Transverse colon (tissue), 4 donors: ENCODE measurements around the gene ABRACL. TPM values are rescaled to one million over a fixed set of nuclear protein-coding genes. Genes with fewer than 3 reads are reported as not detected.

Source experiments
- DNase-seq: peaks from one replicate; pipeline ENCODE4 v3.0.0-alpha.2; 2019
- H3K27ac ChIP-seq, 4 donors: fragments of 200-600 bp; sonication (generic); 2 replicates each; pipeline ENCODE4 v1.5.1; 2016 to 2018; ENCODE audit warnings: inconsistent platforms in 4 of 4
- H3K27me3 ChIP-seq: fragments of 200-600 bp; sonication (generic); 2 replicates; pipeline ENCODE4 v1.5.1; 2017; ENCODE audit warnings: inconsistent platforms
- H3K36me3 ChIP-seq, 4 donors: fragments of 200-600 bp; sonication (generic); 2 replicates each; pipeline ENCODE4 v1.5.1; 2017 to 2019; ENCODE audit warnings: inconsistent platforms in 4 of 4
- H3K4me1 ChIP-seq, 4 donors: fragments of 200-600 bp; sonication (generic); 2 replicates each; pipeline ENCODE4 v1.5.1; 2017 to 2020; ENCODE audit warnings: inconsistent platforms in 4 of 4
- H3K4me3 ChIP-seq, 4 donors: fragments of 200-600 bp; sonication (generic); 1 replicate in 1 of 4; 2 replicates in 3 of 4; pipeline versions ENCODE4 v1.5.1 to v1.6.1; 2017 to 2019; ENCODE audit warnings: inconsistent platforms in 4 of 4
- H3K9me3 ChIP-seq, 2 donors: fragments of 200-600 bp; sonication (generic); 2 replicates each; pipeline ENCODE4 v1.5.1; 2017 to 2019; ENCODE audit warnings: inconsistent platforms in 2 of 2
- CTCF ChIP-seq, 5 experiments: fragments of 200-600 bp in 3 of 5; fragments of 450-650 bp in 2 of 5; sonication (generic) in 3 of 5; IDR thresholded peaks; 1 replicate in 2 of 5; 2 replicates in 3 of 5; pipeline ENCODE4 v1.5.1; 2016 to 2017; ENCODE audit warnings: antibody characterized with exemption in 5 of 5, inconsistent platforms in 3 of 5, mild to moderate bottlenecking in 2 of 5, moderate library complexity in 1 of 5
- EP300 ChIP-seq: sonication (generic); formaldehyde crosslinking; IDR thresholded peaks from one replicate; pipeline ENCODE4 v1.6.1; 2017; ENCODE audit warnings: antibody characterized with exemption, low read depth
- POLR2A ChIP-seq: fragments of 450-650 bp; IDR thresholded peaks from one replicate; pipeline ENCODE4 v1.6.1; 2016; ENCODE audit warnings: antibody characterized with exemption, mild to moderate bottlenecking, moderate library complexity
- POLR2AphosphoS5 ChIP-seq, 3 donors: sonication (generic); formaldehyde crosslinking; IDR thresholded peaks; one replicate each; pipeline ENCODE4 v1.6.1; 2016; ENCODE audit warnings: antibody characterized with exemption in 3 of 3
- WGBS, 2 donors: methylation state at CpG; one replicate each; pipeline ENCODE4 v1.1.5; 2018; ENCODE audit warnings: low coverage in 1 of 2; 5-methylcytosine and 5-hydroxymethylcytosine counted together
- in situ Hi-C, 4 donors: fragments of 200-750 bp; cut with MboI; loops; one replicate each; pipeline versions ENCODE4 v1.15.0 to v1.15.1; 2017; ENCODE audit warnings: low sequenced_read_pairs in 3 of 4, low pct_ligation_motif_present in 1 of 4, low pct_unique_long_range_greater_than_20kb in 1 of 4
- intact Hi-C: fragments of 100-400 bp; cut with DNase I; formaldehyde crosslinking; loops from one replicate; pipeline ENCODE4 v1.15.1; 2023; ENCODE audit warnings: low total_unique reads
- total RNA-seq, 4 donors: library from RNA; depleted of rRNA; stranded (reverse); fragments of >200 nt; gene quantifications; one replicate each; pipeline ENCODE4 v1.1.0, GENCODE V29; 2016

The ABRACL gene
- total RNA-seq, 4 donors from 2014 or later: 26.2 to 73.5 (median 60.2) TPM; not detected in 1

GRCh38 chr6:139081471-139081870 lies 52.9 kb downstream of the ABRACL start:
- in situ Hi-C loops (no loop called here), intact Hi-C loops (no loop called here)
- no peaks in the 10 kb centered on the region for H3K27me3 ChIP-seq
- H3K36me3 ChIP-seq: no peaks in the 10 kb centered on the region
- H3K27ac ChIP-seq: no peak overlapping the region
- DNase-seq: no peak
- no peaks in the 10 kb centered on the region for H3K4me1 ChIP-seq
- WGBS, 2 donors: 81 to 85% methylated on average over 4 of the region's 4 CpGs
- TF ChIP-seq CTCF (IDR thresholded peaks at IDR 0.05): no peak
- TF ChIP-seq POLR2A: no peak
- TF ChIP-seq EP300: no peak
- no peak for TF ChIP-seq POLR2AphosphoS5 (IDR thresholded peaks at IDR 0.05)
- no peak overlapping the region for H3K4me3 ChIP-seq
- no peaks in the 10 kb centered on the region for H3K9me3 ChIP-seq

- Histone ChIP-seq H3K36me3 (no peaks in the 10 kb centered on the region), H3K4me3 (no peak overlapping the region), H3K9me3 (no peaks in the 10 kb centered on the region), H3K27me3 (no peaks in the 10 kb centered on the region), H3K4me1 (no peaks in the 10 kb centered on the region), H3K27ac (no peak overlapping the region)
- TF ChIP-seq POLR2AphosphoS5 (IDR thresholded peaks at IDR 0.05) (no peak), POLR2A (no peak), EP300 (no peak), CTCF (IDR thresholded peaks at IDR 0.05) (no peak)
- DNase-seq: no peak
- in situ Hi-C loops: no loop called here
- intact Hi-C loops: no loop called here
- WGBS, 2 donors: 78% methylated on average over 3 to 5 of the region's 5 CpGs
These were observed 53.8 kb downstream of the ABRACL start for GRCh38 chr6:139082370-139082769.

DNA sequence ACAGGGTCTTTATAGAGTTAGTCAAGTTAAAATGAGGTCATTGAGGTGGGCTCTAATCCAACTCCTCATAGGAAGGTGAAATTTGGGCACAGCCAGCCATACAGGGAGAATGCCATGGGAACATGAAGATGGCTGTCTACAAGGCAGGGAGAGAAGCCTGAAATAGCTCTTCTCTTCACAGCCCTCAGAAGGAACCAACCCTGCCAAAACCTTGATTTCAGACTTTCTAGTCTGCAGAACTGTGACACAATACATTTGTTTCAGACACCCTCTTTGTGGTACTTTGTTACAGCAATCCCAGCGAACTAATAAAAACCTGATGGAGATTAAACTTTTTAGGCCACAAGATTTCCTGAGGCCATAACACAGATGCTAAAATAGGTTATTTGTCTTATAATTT lies 63.3 kb downstream of the ABRACL start:
- in situ Hi-C loops (no loop called here), intact Hi-C loops (no loop called here)
- Histone ChIP-seq H3K4me3 (no peak overlapping the region), H3K27ac (no peak overlapping the region), H3K9me3 (no peaks in the 10 kb centered on the region), H3K36me3 (no peaks in the 10 kb centered on the region), H3K4me1 (no peaks in the 10 kb centered on the region), H3K27me3 (no peaks in the 10 kb centered on the region)
- no peak for DNase-seq
- no peak for TF ChIP-seq EP300
- no peak for TF ChIP-seq CTCF (IDR thresholded peaks at IDR 0.05)
- no peak for TF ChIP-seq POLR2A
- TF ChIP-seq POLR2AphosphoS5 (IDR thresholded peaks at IDR 0.05): no peak
- 100% methylated on average over 1 of the region's 1 CpG for WGBS, 2 donors

Other genes with a start within 250 kb of the ABRACL start
- under 1 TPM in 1 of 4 donors, not detected in 3; 0.16 TPM for gene ECT2L, start 232.7 kb upstream of the ABRACL start, total RNA-seq
- gene REPS1, start 40.5 kb upstream of the ABRACL start, total RNA-seq: 10 to 100 TPM; 33.5 to 74.4 (median 48.6) TPM
- gene HECA, start 106.3 kb downstream of the ABRACL start, total RNA-seq: 10 to 100 TPM; 34.4 to 53.7 (median 45.5) TPM